GM18526 (cell line): ENCODE data around the gene CDC14A.

Source experiments
- POLR2A ChIP-seq: IDR thresholded peaks from 3 replicates; pipeline ENCODE4 v1.6.1; 2011; ENCODE audit not compliant: insufficient read length; ENCODE audit errors: extremely low read depth

The CDC14A gene

DNA sequence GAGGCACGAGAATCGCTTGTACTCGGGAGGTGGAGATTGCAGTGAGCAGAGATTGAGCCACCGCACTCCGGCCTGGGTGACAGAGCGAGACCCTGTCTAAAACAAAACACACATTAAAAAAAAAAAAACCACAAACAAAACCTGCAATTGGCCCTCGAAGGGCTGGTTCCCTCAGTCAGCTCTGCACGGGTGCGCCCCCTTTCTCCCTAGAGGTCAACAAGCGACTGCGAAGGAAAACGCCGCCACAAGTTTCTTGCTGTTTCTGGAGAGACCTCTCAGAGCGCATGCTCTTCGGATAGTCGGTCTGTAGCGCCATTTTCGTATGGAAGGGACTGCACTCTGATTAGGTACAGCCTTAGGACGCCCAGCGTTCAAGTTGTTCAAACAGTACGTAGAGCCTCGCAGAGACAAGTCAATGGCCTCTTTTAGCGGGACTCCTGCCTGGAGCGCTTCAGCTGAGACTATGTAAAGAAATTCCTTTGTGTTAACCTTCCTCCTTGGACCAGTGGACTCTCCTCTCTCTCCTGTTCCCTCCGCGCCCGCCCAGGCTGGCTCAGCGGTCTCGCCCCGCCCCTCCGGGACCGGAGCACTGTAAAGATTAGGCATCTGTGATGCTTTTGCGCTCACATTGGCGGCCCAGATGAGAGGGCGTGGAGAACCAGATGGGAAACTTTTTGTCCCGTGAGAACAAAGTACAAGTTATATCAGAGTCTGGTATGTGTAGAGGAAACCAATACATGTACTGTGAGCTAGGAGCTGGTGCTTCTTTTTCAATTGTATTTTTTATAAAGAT is 1.0 kb upstream of the CDC14A start:
- peak; percentile 55 for TF ChIP-seq POLR2A

DNA sequence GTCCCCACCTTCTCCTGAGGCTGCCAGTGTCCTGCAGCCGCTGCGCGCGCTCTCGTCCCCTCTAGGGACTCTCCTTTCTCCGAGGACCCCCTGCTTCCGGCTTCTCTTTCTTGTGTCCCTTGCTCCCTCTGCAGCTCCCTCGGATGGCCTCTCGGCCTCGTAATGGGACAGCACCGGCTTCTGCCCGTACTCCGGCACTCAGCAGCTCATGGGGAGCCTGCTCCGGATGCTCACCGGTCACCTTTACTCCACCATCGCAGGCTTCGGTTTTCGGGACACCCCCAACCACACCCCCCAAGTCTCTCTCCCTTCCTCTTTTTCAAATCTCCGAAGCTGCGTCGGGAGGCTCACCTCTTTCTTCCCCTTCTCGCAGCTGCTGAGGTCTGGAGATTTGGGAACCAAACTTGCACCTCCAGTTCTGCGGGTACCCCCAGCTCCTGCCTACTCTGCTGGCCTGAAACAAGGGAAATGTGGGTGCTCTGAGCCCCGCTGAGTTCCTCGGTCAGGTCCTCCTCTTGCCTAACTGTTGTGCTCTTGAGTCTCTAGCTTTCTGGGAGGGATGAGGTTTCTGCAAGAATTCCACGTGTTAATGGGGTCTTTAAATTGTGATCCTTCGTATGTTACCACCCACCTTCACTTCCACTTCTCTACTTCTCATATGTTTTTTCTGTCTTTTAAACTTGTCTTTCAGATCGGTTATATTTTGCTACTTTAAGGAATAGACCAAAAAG is 930 bp downstream of the CDC14A start:
- TF ChIP-seq POLR2A = peak; percentile 18

DNA sequence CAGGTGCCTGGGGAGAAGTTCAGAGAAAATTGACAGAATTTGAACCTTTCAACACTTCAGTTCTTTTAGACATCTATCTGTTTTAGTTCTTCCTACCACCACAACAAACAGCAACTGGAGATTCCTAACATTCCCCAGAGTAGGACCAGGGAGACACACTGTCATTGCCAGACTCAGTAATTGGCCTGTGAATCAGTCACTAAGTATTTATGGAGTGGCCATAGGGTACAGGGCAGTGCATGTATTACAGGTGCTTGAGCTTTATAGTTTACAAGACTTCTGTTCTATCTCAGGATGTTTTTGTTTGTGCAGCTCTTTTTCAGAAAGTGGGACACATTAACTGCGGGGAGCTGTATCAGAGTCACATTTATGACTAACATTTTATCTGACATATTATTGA is 1.7 kb downstream of the CDC14A start:
- TF ChIP-seq POLR2A = no peak

GRCh38 chr1:100354971-100355394 is 2.7 kb downstream of the CDC14A start:
- TF ChIP-seq POLR2A = no peak

DNA sequence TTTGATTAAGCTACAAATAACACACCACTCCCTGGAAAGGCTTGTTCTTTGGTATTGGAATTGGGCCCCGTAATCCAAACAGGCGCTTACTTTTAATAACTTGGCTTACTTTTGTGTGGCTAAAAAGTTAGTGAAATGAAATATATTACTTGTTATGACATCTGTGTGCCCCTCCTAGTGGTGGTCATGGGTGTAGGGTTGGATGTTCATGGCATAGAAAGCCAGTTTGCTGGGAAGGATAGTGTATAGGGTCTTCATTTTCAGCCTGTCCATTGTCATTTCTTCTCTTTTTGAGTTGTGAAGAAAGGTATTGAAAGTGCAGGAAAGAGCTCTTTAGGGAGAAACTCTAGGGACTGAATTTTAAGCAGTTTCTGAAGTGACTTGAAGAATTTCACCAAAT is 5.9 kb downstream of the CDC14A start:
- no peak for TF ChIP-seq POLR2A

GRCh38 chr1:100359139-100359538 is 6.8 kb downstream of the CDC14A start:
- TF ChIP-seq POLR2A = no peak

DNA sequence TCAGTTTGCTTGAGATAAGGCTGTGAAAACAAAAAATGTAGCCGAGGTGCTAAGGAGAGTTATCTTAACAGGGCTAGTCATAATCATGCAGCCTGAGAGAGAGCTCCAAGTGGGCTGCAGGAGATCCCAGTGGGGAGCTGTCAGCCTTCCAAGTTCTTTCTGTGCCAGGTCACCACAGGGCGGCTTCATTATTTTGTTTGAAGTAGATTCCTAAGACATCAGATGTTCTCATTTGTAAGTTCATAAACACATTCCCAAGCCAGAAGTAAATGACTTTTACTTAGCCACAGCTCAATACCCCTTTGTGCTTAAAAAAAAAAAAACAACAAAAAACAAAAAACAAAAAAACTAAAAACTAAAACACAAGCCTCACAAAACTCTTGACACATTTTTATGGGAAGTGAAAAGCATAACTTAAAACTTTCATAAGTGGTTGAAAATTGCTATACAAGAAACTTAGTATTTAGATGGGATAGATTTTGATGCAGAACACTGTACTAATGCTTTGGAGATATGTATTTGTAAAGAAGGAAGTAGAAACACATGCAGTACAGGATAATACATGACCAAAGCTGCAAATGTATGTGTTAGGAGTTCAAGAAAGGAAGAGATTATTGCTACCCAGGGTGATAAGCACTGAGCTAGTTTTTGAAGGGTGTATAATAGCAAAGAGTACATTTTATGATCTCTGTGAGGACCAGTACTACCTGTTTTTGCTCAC is 8.6 kb downstream of the CDC14A start:
- no peak for TF ChIP-seq POLR2A

DNA sequence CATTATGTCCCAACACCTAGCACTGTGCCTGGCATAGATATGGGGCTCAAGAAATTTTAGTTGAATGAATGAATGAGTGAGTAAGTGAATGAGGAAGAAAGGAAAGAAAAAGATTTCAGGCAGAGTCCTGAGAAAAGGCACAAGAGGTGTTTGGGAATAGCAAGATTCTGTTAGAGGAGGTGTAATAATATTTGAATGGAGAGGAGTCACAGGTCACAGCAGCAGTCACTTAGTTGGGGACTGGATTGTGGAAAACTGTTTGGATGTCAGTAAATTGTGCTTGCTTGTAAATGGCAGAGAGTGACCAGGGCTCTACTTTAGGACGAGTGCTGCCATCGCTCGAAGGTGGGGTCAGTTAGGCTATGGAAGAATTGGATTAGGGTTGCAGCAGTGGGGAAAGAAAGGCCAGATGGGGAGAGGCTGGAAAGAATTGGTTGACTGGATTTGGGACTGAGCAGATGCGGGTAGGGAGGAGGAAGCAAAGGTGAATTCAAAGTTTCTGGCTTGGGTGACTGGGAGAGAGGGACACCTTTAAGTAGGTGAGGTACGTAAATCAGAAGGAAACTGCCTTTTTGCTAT is 9.3 kb downstream of the CDC14A start:
- TF ChIP-seq POLR2A = no peak

DNA sequence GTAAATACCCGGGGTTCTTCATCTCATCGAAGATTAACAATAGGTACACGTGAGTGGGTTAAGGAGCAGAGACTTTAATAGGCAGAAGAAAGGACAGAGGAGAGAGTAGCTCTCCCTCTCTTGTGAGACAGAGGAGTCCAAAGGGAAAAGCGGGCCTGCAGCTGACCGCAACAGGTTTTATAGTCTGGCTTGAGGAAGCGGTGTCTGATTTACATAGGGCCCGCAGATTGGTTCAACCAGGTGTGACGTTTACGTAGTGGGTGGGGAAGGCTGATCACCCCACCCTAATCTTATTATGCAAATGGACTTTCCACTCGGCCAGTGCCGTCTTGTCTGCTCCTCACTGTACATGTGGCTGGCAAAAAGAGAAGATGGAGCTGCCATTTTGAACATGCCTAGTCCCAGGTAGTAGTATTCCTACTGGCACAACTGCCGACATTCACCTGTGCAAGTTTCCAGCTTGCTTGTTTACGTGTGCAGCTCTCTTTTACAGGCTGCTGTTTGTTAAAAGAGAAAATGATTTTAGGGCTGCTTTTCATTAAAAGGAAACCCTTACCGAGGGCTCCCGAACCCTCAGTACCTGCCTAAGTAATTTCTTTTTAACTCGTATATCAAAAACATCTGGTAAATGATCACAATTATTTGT is 10.6 kb downstream of the CDC14A start:
- TF ChIP-seq POLR2A = no peak

DNA sequence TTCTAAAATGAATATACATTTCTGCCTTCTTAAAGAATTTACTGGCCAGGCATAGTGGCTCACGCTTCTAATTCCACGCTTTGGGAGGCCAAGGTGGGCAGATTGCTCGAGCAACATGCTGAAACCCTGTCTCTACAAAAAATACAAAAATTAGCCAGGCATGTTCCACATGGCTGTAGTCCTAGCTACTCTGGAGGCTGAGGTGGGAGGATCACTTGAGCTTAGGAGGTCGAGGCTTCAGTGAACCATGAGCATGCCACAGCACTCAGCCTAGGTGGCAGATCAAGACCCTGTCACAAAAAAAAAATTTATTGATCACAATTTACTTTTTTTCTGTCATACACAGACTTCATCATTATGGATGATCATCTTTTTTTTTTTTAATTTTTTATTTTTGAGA is 11.5 kb downstream of the CDC14A start:
- no peak for TF ChIP-seq POLR2A

- no peak for TF ChIP-seq POLR2A
These were observed 12.4 kb downstream of the CDC14A start for GRCh38 chr1:100364697-100365096.

GRCh38 chr1:100366209-100366525 is 13.9 kb downstream of the CDC14A start:
- no peak for TF ChIP-seq POLR2A

- no peak for TF ChIP-seq POLR2A
These were observed 25.5 kb downstream of the CDC14A start for GRCh38 chr1:100377590-100378361.

DNA sequence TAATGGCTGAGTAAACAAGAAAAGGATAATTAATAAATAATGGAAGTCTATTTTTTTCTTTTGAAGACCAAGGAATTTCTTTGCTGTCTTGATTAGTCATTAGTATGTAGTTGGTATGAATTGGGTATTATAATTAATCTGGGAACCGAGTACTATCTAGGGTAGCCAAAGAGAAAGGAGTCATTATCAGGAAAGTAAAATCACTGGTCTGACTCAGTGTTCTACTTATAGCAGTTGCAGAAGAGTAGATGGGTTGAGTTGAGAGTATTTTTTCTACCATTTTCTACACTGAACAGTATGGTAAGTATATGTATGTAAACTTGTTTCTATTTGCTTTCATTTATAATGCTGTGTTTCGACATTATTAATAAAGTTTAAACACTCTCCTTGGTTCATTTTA is 26.6 kb downstream of the CDC14A start:
- TF ChIP-seq POLR2A = no peak
